A172 (cell line): ENCODE data around the gene NOC4L. TPM values are rescaled to one million over a fixed set of nuclear protein-coding genes. Genes with fewer than 3 reads are reported as not detected.
A peak's percentile ranks its signal among the peaks of the same experiment; 100 is the strongest.

Source experiments
- DNase-seq: peaks from one replicate; pipeline ENCODE4 v3.0.0-alpha.2; 2015; ENCODE audit warnings: low spot score
- total RNA-seq: library from RNA; depleted of rRNA; stranded (reverse); fragments of >200 nt; shearing (Covaris generic); gene quantifications from 2 replicates; pipeline ENCODE4 v1.2.3, GENCODE V29; 2014

NOC4L gene
- total RNA-seq, 1 experiment from 2014 or later = 23.2 TPM

DNA sequence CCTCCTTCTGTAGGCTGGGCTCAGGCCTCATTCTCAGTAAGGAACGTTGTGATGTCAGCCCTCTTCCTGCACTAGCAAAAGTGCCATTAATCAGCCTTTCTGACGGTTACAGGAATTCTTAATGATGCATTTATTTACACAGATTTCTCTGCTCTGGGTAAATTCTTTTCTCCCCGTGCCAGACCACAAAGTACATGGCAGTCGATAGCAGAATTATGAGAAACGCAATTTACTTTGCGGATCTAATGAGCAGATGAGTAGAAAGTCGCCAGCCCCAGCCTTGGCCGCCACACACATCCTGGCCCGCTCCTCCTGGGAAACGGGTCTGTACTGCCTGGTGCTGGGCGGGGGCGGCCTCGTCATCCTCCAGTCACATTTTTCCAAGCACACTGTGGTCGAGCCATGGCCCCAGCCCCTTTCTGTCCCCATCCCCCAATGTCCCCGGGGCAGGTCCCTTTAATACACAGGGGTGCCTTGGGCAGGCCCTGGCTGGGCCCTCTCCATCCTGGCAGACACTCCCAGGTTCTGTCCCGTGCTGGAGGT, 25.9 kb downstream of the NOC4L start:
- peak; percentile 91 for DNase-seq

DNA sequence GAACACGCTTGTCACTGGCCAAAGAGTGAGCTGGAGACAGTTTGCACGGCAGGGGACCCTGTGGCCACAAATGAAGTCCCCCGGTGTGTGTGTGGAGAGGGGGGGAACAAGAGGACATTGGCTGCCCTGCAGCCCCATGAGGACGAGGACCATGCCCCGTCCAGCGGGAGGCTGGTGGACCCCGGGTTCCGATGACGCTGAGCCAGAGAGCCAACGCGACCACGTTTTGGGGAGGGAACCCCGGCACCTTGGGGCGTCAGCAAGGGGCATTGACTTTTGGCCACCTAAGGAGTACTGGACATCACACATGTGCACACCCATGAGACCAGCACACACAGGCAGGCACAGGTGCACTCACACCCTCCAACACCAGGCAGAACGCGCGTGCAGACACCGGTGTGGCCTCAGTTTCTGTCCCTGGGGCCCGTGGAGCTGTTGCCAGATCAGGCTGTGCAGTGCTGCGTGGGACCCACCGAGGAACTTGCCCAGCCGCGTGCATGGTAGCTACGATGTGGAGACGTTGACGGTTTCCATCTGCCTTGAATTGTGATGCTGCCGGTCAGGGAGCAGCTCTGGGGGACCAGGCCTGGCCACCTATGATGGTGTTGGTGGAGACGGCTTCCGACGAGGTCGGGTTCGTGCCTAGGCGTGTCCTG, 26.5 kb downstream of the NOC4L start:
- DNase-seq = no peak

DNA sequence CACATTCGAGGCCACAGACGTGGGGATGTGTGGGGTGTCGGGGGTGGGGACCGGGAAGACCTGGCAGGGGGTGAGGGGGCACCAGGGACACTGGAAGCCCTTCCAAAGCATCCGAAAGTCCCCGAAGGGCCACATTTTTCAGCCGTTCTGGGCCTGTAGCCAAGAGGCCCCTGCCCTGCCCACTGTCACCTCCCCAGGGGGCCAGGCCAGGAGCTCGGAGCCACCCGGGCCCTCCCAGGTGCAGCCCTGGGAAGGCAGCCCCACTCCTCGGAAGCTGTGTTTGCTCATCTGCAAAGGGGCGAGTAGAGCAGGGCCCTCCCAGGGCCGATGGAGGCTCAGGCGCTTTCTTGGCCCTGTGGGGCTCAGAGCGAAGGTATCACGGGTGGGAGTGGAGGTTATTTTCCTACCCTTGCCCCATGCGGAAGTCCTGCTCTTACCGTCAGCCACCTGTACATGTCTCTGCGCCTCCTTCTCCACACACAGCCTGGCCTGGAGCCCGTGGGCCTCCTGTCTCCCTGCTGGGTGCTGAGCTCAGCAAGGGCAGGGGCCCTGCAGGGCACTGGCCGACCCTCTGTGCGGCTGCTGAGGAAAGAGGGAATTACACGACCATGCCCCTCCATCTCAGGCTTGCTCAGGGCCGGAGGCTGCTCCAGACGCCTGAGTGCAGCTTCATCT, 27.2 kb downstream of the NOC4L start:
- DNase-seq = no peak

DNA sequence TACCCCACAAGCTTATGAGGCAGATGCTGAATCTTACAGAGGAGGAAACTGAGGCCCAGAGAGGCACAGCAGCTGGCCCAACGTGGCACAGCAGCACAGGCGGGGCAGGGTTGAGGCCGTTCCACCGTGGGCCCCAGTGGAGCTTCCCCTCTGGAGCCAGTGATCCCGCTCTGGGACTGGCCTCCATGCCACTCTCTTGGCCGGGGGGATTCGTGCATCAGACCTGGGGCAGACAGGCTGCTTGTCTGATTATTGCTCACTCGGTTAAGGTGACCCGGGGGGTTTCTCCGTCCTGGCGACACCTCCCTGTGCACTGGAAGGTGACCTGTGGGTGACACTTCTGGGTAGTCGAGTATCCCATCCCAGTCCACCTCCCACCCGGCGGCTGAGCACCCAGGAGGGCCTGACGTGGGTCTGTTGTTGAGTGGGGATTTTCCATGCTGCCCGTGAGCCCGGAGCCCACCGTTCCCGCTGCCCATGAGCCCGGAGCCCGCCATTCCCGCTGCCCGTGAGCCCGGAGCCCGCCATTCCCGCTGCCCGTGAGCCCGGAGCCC, 27.8 kb downstream of the NOC4L start:
- no peak for DNase-seq

DNA sequence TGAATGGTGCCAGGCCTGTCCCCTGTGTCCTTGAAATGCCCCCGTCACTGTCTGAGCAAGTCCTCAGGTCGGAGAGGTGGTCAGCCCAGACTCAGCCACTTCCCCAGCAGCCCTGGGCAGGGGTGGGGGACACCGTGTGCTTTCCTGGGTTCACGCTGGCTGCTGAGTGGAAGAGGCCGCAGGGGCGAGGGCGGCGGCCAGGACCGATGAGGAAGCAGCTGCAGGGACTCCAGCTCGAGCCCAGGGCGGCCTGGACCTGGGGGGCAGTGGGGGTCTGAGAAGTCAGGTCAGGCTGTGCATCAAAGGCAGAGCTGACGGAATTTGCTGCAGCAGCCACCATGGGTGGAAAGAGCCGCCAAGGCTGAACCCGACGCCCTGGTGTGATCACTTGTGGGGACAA, 28.4 kb downstream of the NOC4L start:
- no peak for DNase-seq

DNA sequence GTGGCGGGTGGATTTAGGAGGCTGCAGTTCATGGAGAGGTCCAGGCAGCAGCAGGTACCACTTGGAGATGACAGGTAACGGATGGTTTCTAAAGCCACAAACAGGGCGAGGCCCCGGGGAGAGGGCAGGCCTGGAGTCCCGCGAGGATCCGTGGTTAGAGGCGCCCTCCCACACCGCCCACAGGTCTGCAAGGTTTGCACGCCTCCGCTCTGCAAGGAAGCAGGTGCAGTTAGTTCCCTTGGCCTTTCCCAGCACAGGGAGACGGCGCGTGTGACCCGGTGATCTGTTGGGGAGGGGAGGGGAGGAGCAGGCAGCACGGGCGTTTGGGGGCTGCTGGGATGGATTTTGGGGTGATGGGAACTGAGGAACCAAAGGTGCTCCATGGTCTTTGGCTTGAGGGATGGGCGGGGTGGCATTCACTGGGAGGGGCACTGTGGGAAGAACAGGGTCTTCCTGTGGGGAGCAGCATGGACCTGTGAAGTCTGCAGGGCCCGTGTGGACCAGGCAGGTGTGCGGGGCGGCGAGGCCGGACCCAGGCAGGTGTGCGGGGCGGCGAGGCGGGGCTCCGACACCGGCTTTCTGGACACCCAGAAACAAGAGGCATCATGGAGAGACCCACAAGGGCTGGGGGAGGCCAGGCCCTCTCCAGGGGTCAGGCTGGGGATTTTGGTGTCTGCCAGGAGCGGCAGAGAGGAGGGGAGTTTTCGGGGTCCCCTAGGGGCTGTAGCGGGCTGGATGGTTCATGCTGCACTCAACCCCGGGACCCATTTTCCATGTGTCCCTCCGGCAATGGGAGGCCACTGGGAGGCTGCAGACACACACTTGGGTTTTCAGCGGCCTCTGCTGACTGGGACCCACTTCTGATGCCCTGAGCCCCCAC, 29.1 kb downstream of the NOC4L start:
- DNase-seq = no peak

DNA sequence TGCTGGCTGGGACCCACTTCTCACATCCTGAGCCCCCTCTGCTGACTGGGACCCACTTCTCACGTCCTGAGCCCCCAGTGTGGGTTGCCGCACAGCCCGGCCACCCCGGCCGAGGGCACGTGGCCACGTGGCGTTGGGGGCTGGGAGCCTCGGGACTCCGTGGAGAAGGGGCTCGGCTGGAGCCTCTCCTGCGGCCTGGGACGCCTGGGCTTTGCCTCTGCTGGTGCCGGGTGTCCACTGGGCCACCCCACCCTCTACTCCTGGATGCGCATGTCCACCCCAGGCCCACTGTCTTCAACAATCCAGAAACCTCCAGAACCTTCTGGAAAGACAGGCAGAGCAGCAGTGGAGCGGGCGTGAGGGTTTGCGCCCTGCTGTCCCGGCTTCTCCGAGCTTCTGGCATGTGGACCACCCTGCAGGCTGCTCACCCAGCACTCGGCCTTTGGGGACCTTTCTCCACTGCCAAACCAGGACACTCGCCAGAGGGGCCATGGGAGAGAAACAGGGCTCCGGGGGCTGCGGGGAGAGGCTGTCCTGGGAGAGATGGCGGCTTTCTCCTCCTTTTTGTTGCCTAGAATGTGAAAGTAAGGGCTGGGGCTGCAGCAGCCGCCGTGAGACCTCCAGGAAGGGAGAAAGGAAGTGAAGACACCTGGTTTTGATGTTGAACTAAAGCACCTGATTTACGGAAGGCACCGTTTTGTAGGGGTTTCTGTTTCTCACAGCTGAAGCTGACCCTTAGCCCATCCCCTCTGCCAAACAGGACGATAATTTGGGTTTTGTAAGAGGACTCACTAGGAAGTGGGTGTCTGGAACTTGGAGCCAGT, 30.0 kb downstream of the NOC4L start:
- no peak for DNase-seq

DNA sequence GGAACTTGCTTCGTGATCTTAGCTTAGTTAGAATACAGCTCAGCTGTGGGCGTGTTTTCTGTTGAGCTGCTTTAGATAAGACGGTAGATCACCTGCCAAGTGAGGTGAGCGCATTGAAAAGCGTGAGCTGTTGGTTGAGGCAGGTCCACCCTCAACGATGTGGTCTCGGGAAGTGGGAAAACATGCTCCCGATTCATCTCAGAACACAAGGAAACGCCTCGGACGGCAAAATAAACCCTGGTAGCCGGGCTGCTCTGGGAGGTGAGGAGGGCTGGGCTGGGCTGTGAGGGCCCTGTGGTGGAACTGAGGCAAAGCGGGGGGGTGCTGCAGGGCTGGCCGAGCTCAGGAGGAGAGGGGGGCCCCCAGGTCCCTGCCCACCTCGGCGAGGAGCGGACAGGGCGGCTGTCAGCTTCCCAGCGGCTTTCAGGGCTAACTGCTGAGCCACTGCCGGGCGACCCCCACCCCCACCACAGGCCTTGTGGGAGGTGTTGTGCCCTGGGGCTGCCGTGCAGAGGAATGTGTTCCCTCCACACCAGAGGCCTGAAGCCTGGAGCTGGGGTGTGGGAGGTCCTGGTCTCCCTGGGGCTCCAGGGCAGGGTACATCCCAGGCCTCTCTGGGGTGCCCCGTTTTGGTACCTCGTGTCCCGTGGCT, 30.7 kb downstream of the NOC4L start:
- DNase-seq = no peak

DNA sequence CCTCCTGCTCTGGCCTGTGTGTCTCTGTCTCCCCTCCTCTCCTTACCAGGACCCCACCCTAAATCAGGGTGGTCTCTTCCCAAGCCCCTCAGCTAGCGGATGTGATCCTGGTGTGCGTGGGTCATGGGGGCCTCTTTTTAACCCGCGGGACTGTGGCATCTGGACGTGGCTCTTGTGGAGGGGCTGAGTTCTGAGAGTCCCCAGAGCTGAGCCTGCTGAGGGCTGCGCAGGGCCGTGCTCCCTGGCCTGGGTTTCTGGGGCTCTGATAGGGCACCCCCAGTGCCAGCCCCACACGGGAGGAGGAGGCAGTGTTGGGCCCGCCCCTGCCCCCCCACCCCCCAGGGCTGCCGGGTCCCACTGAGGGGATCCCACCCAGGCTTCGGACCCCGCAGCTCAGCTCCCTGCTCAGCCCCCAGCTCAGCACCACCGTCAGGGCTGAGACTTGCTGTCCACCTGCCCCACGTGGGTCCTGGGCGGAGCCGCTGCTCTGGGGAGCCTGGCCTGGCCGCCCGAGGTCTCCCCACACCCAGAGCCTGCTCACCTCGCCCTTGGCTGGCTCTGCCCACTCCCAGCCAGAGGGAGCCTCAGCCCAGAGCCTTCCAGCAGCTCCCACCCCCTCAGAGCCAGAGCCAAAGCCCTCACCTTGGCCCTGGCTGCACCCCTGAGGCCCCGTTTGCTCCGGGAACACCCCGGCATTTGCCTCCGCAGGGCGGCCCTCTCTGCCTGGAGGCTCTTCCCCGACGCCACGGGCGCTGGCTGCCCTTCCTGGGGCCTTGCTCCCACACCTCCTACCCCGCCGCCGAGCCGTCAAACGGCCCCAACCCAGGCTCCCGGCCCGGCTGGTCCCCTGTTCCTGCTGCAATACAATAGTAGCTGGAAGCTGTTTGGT, 31.5 kb downstream of the NOC4L start:
- no peak for DNase-seq

DNA sequence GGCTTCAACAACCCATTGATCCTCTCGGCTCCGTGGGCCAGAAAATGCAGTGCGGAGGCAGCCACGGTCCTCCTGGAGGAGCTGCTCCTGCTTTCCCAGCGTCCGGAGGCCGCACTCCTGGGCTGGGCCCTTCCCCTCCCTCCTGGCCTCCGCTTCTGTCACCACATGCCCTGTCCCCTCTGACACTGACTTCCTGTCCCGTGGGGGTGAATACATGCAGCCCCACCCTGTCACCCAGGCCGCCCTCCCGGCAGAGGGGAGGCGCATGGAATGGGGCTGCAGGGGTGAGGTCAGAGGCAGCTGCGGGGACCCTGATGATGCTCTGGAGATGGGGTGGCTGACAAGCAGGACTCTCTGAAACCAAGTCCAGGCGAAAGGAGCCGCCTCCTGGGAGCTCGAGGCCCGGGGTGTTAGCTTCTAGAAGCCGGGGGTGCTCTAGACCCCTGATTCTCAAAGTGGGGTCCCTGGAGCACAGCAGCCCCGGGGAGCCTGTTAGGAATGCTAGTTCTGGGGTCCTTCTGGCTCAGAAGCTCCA, 32.2 kb downstream of the NOC4L start:
- no peak for DNase-seq

DNA sequence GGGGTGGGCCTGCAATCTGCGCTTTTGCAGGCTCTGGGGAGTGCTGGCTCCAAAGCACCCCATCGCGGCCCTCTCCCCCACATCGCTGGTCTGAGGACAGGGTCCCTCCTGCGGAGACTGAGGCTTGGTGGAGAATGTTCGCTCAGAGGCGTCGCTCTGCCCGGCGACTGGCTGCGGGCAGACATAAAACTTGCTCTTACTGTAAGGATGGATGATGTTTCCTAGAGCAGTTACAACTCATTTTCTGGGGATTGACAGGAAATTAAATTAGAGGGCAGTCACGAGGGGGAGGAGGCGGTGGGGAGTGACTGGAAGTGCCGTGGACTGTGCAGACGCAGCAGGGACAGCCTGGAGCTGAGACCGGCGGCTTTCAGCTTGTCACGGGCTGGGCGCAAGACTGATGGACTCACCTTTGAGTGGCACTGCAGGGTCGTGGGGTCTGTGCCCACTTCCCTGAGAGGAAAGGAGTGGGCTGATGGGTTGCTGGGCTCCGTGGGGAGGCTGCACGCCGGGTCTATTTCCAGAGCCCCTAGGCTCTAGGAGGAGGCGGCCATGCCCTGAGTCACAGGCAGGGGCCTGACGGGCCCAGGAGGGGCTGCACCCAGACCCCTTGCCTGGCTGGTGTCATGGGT, 32.8 kb downstream of the NOC4L start:
- DNase-seq = no peak

DNA sequence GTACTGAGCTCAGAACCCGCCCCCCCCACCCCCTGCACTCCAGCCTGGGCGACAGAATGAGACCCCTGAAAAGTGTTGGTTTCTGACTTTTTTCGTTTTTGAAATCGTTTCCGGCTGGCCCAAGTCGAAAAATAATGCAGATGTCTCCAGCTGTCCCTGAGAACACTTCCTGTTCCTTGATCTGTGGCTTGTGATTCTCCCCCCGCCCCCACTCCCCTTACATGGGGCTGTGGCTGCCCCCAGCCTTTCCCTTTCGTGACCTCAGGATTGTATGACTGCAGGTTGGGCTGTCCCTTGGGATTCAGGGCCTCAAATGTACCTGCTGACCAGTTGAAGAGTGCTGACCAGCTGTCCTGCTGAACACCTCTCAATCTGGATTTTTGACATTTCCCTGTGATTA, 34.1 kb downstream of the NOC4L start:
- no peak for DNase-seq

DNA sequence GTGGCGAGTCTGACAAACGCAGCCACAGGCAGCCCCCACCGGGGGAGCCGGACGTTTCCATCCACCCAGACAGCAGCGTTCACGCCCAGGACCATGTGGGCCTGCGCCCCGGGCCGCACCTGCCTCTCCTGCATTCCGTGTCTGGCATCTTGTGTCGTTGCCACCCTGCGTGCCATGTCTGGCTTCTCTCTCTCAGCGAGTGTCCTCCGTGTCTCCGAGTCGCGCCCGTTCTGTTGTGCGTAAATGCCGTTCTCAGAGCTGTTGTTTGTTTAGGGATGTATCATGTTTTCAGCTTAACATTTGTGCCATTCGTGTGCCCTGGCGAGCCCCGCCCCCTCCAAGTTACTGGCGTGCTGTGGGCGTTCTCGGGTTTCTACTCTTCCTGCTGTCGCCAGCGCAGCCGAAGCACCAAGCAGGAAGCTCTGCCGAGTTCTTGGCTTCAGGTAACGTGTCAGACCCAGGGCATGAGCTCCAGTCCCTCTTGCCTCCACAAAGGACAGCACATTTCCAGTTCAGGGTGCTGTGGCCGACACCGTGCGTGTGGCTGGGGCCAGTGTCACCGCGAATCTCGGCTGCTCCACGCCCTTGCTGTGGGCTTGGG, 34.6 kb downstream of the NOC4L start:
- DNase-seq = no peak

DNA sequence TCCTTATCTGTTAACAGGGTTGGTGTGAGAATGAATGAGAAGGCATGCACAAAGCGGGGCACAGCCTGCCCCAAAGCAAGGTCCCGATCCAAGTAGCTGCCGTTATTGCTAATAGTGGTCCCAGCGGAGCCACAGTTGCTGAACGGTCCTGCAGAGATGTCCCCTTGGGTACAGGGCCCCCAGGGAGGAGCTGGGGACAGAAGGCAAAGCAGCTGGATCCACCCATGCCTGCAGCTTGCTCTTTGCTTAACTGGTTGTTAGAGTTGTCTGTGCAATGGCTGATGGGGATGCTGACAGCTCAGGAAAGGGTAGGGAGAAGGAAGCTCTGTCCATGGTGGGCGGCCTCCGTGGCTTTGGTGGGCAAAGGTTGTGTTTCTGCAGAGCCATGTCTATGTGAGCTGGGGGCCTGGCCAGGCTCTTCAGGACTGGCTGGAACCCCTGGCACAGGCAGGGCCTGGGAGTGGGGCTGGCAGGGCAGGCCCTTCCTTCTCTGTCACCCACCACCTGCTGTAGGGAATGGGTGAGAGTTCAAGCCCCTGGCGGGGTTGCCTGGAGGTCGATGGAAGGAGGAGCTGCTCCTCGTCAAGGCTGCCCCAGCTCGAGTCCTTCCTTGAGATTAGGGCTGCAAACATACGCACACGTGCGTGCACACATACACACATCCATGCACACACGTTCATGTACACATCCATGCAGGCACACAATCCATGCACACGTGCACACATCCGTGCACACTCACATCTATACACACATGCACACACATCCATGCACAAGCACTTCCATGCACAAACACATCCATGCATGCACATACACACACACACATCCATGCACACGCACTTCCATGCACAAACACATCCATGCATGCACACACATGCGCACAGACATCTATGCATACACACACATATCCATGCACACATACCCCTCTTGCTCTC, 35.4 kb downstream of the NOC4L start:
- no peak for DNase-seq

DNA sequence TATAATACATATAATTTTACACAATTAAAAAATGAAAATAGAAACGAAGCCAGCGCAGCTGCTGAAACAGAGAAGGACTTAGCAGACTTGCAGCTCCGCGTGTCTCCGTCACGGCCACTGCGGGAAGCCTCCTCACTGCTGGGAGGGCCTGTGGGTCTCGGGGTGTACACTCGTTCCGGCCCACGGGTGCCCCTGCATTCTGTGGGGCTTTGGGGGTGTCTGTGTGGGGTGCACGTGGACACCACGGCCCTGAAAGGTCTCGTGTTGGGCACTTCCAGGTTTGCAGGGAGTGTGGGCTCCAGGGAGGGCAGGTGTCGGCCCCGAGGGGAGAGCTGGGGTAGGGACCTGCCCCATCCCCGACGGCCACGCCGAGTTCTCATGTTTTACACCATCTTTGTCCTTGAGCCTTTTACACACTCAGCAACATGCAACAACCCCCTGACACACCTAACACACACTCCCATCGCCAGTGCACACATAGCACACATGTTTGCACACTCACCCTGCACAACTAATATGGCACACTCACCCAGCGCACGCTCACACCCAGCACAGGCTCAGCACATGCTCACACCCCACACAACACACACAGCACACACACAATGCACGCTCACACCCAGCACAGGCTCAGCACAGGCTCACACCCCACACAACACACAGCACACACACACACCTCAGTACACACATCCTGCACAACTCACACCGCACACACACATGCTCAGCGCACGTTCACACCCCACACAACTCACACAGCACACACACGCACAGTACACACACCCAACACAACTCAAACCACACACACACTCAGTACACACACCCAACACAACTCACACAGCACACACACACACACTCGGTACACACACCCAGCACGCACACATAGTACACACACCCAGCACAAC, 36.6 kb downstream of the NOC4L start:
- no peak for DNase-seq

DNA sequence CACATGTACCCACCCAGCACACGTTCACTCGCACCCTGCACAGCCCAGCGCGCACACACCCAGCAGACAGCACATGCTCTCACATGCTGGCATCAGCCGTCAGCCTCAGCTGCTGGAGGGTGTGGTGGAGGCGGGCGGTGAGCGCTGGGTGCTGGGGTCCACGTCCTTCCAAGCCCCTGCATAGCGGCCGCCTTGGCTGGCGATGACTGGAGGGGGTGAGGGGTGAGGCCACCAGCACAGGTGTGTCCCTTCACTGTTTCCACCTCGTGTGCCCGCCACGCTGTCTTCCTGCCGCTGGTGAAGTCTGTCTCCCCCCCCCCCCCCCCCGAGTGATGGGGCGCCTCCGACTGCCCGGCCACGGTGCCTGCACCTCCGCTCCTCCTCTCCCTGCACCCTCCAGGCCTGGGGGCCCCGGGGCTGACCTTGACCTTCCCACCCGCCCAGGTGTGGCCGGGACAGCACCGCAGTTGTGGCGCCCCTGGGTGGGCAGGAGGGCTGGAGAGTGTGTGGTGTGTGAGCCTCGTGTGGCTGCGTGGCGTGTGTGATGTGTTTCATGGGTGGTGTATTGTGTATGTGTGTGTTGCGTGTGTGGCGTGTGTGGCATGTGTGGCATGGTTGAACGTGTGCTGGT, 37.4 kb downstream of the NOC4L start:
- no peak for DNase-seq
